ENCODE data around the gene DGKD.
A peak's percentile ranks its signal among the peaks of the same experiment; 100 is the strongest.

DGKD gene

DNA sequence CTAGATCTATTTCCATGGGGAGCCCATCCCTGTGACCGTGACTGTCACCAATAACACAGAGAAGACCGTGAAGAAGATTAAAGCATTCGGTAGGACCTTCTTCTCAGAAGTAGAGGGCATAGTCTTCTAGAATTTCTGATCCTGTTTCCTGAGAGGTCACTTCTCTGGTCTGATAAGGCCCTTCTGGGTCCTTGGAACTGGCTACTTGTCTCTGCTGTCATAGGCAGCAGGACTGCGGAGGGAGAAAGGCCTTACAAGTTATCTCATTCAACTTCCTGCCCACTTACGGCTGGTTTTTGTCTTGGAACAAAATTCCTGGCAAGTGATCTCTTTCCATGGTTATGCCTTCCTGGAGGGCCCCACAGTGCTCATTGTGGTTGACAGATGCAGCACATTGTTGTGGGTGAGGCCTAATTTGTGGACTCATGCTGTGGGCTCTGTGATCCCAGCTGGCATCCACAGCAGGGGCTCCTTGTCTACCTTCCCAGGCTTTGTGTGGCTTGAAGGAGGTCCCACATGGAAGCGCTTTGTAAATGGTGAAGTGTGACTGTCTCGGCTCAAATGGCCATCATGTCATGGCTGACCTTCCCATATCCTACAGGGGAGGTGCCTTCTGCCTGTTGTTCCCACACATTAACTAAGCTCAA, 24.7 kb upstream of the DGKD start:
- no peaks in the 10 kb centered on the region for H3K79me2 ChIP-seq (ENCODE audit: insufficient read depth, low read length)
- H3K9me2 ChIP-seq (replicated peaks; ENCODE audit: insufficient read depth, low read length): no peaks in the 10 kb centered on the region
- H3K9ac ChIP-seq (ENCODE audit: low read length): no peak overlapping the region
- H4K20me1 ChIP-seq (ENCODE audit: low read depth, low read length): no peaks in the 10 kb centered on the region
- no peak overlapping the region for H3K27ac ChIP-seq (ENCODE audit: low read depth, low read length)
- H2AFZ ChIP-seq (ENCODE audit: low read depth, low read length, severe bottlenecking): no peak overlapping the region
- H3K4me3 ChIP-seq (ENCODE audit: insufficient read depth, low read length, poor library complexity, severe bottlenecking): no peak overlapping the region
- no peaks in the 10 kb centered on the region for H3K36me3 ChIP-seq (ENCODE audit: low read length)
- TF ChIP-seq EZH2phosphoT487 (conservative IDR thresholded peaks at IDR 0.05; ENCODE audit: low read length): no peak
- TF ChIP-seq, protein P1, sequence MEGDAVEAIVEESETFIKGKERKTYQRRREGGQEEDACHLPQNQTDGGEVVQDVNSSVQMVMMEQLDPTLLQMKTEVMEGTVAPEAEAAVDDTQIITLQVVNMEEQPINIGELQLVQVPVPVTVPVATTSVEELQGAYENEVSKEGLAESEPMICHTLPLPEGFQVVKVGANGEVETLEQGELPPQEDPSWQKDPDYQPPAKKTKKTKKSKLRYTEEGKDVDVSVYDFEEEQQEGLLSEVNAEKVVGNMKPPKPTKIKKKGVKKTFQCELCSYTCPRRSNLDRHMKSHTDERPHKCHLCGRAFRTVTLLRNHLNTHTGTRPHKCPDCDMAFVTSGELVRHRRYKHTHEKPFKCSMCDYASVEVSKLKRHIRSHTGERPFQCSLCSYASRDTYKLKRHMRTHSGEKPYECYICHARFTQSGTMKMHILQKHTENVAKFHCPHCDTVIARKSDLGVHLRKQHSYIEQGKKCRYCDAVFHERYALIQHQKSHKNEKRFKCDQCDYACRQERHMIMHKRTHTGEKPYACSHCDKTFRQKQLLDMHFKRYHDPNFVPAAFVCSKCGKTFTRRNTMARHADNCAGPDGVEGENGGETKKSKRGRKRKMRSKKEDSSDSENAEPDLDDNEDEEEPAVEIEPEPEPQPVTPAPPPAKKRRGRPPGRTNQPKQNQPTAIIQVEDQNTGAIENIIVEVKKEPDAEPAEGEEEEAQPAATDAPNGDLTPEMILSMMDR (IDR thresholded peaks at IDR 0.05; ENCODE audit: insufficient read depth, low read length, poor library complexity, severe bottlenecking): no peak
- H3K27me3 ChIP-seq (ENCODE audit: low read length): no peaks in the 10 kb centered on the region
- no peaks in the 10 kb centered on the region for H3K9me3 ChIP-seq (ENCODE audit: insufficient read depth, low read length)
- H3K4me2 ChIP-seq (ENCODE audit: low read depth, low read length, poor library complexity, severe bottlenecking): no peak overlapping the region
- H3F3A ChIP-seq (ENCODE audit: insufficient read depth): peaks cover 8% of the 10 kb centered on the region

DNA sequence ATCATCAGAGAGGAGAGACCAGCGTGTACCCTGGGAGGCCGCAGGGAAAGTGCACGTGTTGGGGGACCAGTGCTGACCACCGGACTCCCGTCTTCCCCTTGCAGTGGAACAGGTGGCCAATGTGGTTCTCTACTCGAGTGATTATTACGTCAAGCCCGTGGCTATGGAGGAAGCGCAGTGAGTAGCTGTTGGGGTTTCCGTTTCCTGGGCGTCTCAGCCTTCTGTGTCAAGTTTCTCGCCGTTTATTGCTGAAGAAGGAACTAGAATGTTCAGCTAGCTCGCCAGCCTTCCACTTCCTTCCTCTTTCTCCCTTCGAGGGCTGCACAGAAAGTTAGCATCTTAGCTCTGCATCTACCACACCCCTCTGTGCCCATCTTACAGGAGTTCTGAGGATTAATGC, 22.8 kb upstream of the DGKD start:
- Histone ChIP-seq H3K9me3 (ENCODE audit: insufficient read depth, low read length) (no peaks in the 10 kb centered on the region), H3K9me2 (replicated peaks; ENCODE audit: insufficient read depth, low read length) (no peaks in the 10 kb centered on the region), H3K79me2 (ENCODE audit: insufficient read depth, low read length) (no peaks in the 10 kb centered on the region), H3K9ac (ENCODE audit: low read length) (peak overlapping the region; percentile 22), H3K27ac (ENCODE audit: low read depth, low read length) (peak overlapping the region; percentile 57), H3F3A (ENCODE audit: insufficient read depth) (peaks cover 8% of the 10 kb centered on the region), H3K27me3 (ENCODE audit: low read length) (no peaks in the 10 kb centered on the region), H3K4me3 (ENCODE audit: insufficient read depth, low read length, poor library complexity, severe bottlenecking) (peak overlapping the region; percentile 1), H3K4me2 (ENCODE audit: low read depth, low read length, poor library complexity, severe bottlenecking) (peak overlapping the region; percentile 38), H3K36me3 (ENCODE audit: low read length) (no peaks in the 10 kb centered on the region), H2AFZ (ENCODE audit: low read depth, low read length, severe bottlenecking) (peak overlapping the region; percentile 56), H4K20me1 (ENCODE audit: low read depth, low read length) (no peaks in the 10 kb centered on the region)
- TF ChIP-seq EZH2phosphoT487 (conservative IDR thresholded peaks at IDR 0.05; ENCODE audit: low read length): no peak
- TF ChIP-seq, protein P1 (IDR thresholded peaks at IDR 0.05; ENCODE audit: insufficient read depth, low read length, poor library complexity, severe bottlenecking): no peak

DNA sequence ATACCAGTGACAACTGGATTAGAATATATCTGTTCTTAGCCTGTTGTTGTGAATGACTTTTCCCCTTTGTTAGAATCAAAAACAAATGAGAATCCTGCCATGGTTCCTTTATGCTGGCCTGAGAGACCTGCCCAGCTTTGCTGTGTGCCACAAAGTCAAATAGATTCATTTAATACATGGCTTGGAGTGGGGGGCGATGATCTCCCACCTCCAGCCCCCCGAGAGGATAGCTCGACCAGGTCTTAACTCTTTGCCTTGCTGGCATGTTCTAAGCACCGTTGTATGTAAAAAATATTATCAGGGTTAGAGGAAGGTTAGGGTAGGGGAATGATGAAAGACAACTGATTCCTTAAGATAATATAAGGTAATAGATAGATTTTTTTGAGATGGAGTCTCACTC, 22.2 kb upstream of the DGKD start:
- Histone ChIP-seq H3K27ac (ENCODE audit: low read depth, low read length) (peak overlapping the region; percentile 57), H2AFZ (ENCODE audit: low read depth, low read length, severe bottlenecking) (no peak overlapping the region), H3K4me3 (ENCODE audit: insufficient read depth, low read length, poor library complexity, severe bottlenecking) (no peak overlapping the region), H4K20me1 (ENCODE audit: low read depth, low read length) (no peaks in the 10 kb centered on the region), H3K79me2 (ENCODE audit: insufficient read depth, low read length) (no peaks in the 10 kb centered on the region), H3K9me3 (ENCODE audit: insufficient read depth, low read length) (no peaks in the 10 kb centered on the region), H3K9me2 (replicated peaks; ENCODE audit: insufficient read depth, low read length) (no peaks in the 10 kb centered on the region), H3K4me2 (ENCODE audit: low read depth, low read length, poor library complexity, severe bottlenecking) (peak overlapping the region; percentile 38), H3F3A (ENCODE audit: insufficient read depth) (peaks cover 8% of the 10 kb centered on the region), H3K27me3 (ENCODE audit: low read length) (no peaks in the 10 kb centered on the region), H3K36me3 (ENCODE audit: low read length) (no peaks in the 10 kb centered on the region), H3K9ac (ENCODE audit: low read length) (peak overlapping the region; percentile 22)
- TF ChIP-seq, protein P1 (IDR thresholded peaks at IDR 0.05; ENCODE audit: insufficient read depth, low read length, poor library complexity, severe bottlenecking): no peak
- no peak for TF ChIP-seq EZH2phosphoT487 (conservative IDR thresholded peaks at IDR 0.05; ENCODE audit: low read length)
